Spleen (tissue), 11 donors: ENCODE results near the gene AGMO. TPM values are rescaled to one million over a fixed set of nuclear protein-coding genes. Genes with fewer than 3 reads are reported as not detected.

Experiments used
- DNase-seq: peaks from one replicate; pipeline ENCODE4 v3.0.0-alpha.2; 2020
- H3K27ac ChIP-seq, 8 donors: fragments of 200-600 bp; sonication (generic) in 7 of 8; 1 replicate in 4 of 8; 2 replicates in 4 of 8; pipeline versions ENCODE4 v1.5.0 to v1.8.0; 2016 to 2021; ENCODE audit warnings: inconsistent platforms in 4 of 8, mild to moderate bottlenecking in 4 of 8, moderate library complexity in 1 of 8
- H3K27me3 ChIP-seq, 7 donors: fragments of 200-600 bp; sonication (generic) in 6 of 7; replicated peaks in 1 of 7; 1 replicate in 4 of 7; 2 replicates in 3 of 7; pipeline versions ENCODE4 v1.5.0 to v1.8.0; 2016 to 2021; ENCODE audit warnings: inconsistent platforms in 3 of 7, mild to moderate bottlenecking in 1 of 7
- H3K36me3 ChIP-seq, 6 donors: fragments of 200-600 bp; sonication (generic) in 5 of 6; 1 replicate in 4 of 6; 2 replicates in 2 of 6; pipeline versions ENCODE4 v1.5.0 to v1.8.0; 2016 to 2021; ENCODE audit warnings: inconsistent platforms in 2 of 6
- H3K4me1 ChIP-seq, 6 donors: fragments of 200-600 bp; sonication (generic) in 5 of 6; 1 replicate in 3 of 6; 2 replicates in 3 of 6; pipeline versions ENCODE4 v1.5.0 to v1.8.0; 2016 to 2021; ENCODE audit warnings: inconsistent platforms in 3 of 6
- H3K4me3 ChIP-seq, 8 donors: fragments of 200-600 bp; sonication (generic) in 7 of 8; 1 replicate in 4 of 8; 2 replicates in 4 of 8; pipeline versions ENCODE4 v1.5.0 to v1.8.0; 2016 to 2021; ENCODE audit warnings: inconsistent platforms in 4 of 8, mild to moderate bottlenecking in 4 of 8, moderate library complexity in 2 of 8
- H3K9me3 ChIP-seq, 8 donors: fragments of 200-600 bp; sonication (generic) in 7 of 8; 1 replicate in 4 of 8; 2 replicates in 4 of 8; pipeline versions ENCODE4 v1.5.0 to v1.8.0; 2016 to 2021; ENCODE audit warnings: inconsistent platforms in 4 of 8
- POLR2A ChIP-seq, 3 donors: fragments of 450-650 bp; IDR thresholded peaks; one replicate each; pipeline ENCODE4 v1.5.1; 2017; ENCODE audit warnings: antibody characterized with exemption in 3 of 3, mild to moderate bottlenecking in 1 of 3
- POLR2AphosphoS5 ChIP-seq, 3 donors: sonication (generic); formaldehyde crosslinking; IDR thresholded peaks; one replicate each; pipeline ENCODE4 v1.5.1; 2017; ENCODE audit warnings: antibody characterized with exemption in 3 of 3
- WGBS, 5 donors: extraction: QIAGEN DNeasy Blood & Tissue Kit in 3 of 5; methylation state at CpG; one replicate each; pipeline versions ENCODE4 v1.1.5 to v1.1.7; 2013 to 2018; 5-methylcytosine and 5-hydroxymethylcytosine counted together
- intact Hi-C: fragments of 100-400 bp; cut with DNase I; formaldehyde crosslinking; loops from one replicate; pipeline ENCODE4 v1.15.0; 2023; ENCODE audit warnings: low total_unique reads
- polyA plus RNA-seq, 3 donors: library from polyadenylated mRNA; stranded (reverse); fragments of 200-250 nt; gene quantifications; one replicate each; pipeline ENCODE4 v1.2.1, GENCODE V29; 2013
- total RNA-seq, 7 donors: library from RNA; depleted of rRNA in 3 of 7; stranded (reverse); fragments of >200 nt in 3 of 7; fragmentation: NEBNext Ultra II Directional in 4 of 7; extraction: Animal tissue kit (Norgen Biotek cat#: 25700) in 4 of 7; gene quantifications; one replicate each; pipeline versions ENCODE4 v1.1.0 to v1.2.1, GENCODE V29; 2016 to 2021
- TF ChIP-seq, protein P1 (sequence below), 11 experiments: fragments of 200-600 bp in 7 of 11; fragments of 450-650 bp in 4 of 11; sonication (generic) in 4 of 11; IDR thresholded peaks in 8 of 11; conservative IDR thresholded peaks in 3 of 11; 1 replicate in 7 of 11; 2 replicates in 4 of 11; pipeline versions ENCODE4 v1.4.0 to v1.8.0; 2016 to 2021; ENCODE audit warnings: antibody characterized with exemption in 11 of 11, inconsistent platforms in 4 of 11, mild to moderate bottlenecking in 1 of 11
- donor health status: healthy with polysubstance abuse.
- donor health status: DM: no; HTN: no; CAD: no; lungs with moderate emphysema.
- donor health status: DM: no; HTN: no; CAD: no.
- donor health status: Bipolar disorder and iron deficiency.
- donor health status: healthy.
- donor health status: DM: no; HTN: no; CAD: no.
- donor health status: DM: yes; HTN: yes; CAD: no.

AGMO gene
- total and polyA plus RNA-seq, 10 donors: 0.02 to 0.03 (median 0.03) TPM; not detected in 7

DNA sequence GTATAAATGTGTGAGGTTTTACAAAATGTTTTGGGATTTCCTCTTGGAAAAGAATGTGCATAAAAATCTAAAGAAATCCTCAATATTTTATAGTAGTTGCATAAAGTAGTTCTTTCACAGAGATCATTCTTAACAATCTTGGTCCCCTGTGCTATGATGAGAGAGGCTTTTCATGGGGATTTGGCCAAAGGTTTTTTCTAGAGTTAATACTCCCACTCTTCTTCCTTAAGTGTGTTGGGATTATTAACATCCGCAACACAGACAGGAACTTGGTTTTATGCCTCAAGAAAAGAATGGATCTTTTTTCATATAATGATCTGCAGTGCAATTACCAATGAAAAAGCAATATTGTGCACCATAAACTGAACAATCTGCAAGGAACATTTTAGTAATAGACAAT is 71.5 kb downstream of the AGMO start:
- no peaks in the 10 kb centered on the region for H3K4me1 ChIP-seq
- TF ChIP-seq, protein P1, sequence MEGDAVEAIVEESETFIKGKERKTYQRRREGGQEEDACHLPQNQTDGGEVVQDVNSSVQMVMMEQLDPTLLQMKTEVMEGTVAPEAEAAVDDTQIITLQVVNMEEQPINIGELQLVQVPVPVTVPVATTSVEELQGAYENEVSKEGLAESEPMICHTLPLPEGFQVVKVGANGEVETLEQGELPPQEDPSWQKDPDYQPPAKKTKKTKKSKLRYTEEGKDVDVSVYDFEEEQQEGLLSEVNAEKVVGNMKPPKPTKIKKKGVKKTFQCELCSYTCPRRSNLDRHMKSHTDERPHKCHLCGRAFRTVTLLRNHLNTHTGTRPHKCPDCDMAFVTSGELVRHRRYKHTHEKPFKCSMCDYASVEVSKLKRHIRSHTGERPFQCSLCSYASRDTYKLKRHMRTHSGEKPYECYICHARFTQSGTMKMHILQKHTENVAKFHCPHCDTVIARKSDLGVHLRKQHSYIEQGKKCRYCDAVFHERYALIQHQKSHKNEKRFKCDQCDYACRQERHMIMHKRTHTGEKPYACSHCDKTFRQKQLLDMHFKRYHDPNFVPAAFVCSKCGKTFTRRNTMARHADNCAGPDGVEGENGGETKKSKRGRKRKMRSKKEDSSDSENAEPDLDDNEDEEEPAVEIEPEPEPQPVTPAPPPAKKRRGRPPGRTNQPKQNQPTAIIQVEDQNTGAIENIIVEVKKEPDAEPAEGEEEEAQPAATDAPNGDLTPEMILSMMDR (IDR thresholded peaks at IDR 0.05 in 8 of 11, conservative IDR thresholded peaks at IDR 0.05 in 3 of 11): no peak
- no peak for TF ChIP-seq POLR2AphosphoS5 (IDR thresholded peaks at IDR 0.05)
- no peak for TF ChIP-seq POLR2A (IDR thresholded peaks at IDR 0.05)
- H3K27ac ChIP-seq: no peak overlapping the region
- intact Hi-C loops: no loop called here
- H3K4me3 ChIP-seq: no peak overlapping the region
- no peak for DNase-seq
- H3K27me3 ChIP-seq: no peaks in the 10 kb centered on the region
- H3K36me3 ChIP-seq: no peaks in the 10 kb centered on the region
- peaks cover 0 to 12% (median 0%) of the 10 kb centered on the region in 8 donors for H3K9me3 ChIP-seq
- 62 to 86% (median 83%) methylated on average over 1 of the region's 1 CpG for WGBS, 5 donors

DNA sequence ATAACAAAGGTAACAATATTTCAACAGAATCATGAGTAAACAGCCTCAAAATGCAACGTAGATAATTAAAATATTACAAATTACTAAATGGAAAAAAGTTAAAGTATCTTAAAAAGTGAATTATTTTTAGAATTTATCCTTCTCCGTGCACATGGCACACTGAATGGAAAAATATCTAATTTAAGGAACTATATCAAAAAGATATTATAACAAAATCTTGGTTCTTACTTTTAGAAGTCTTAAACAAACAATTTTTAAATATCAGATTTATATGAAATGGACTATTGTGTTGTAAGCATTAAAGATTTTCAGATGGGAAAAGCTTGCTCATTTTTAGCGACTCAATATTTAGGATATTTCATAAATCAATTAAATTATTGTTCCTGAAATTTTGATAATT is 72.0 kb downstream of the AGMO start:
- TF ChIP-seq, protein P1 (IDR thresholded peaks at IDR 0.05 in 8 of 11, conservative IDR thresholded peaks at IDR 0.05 in 3 of 11): no peak
- TF ChIP-seq POLR2A (IDR thresholded peaks at IDR 0.05) (no peak), POLR2AphosphoS5 (IDR thresholded peaks at IDR 0.05) (no peak)
- Histone ChIP-seq H3K9me3 (peaks cover 0 to 12% (median 0%) of the 10 kb centered on the region in 8 donors), H3K4me1 (no peaks in the 10 kb centered on the region), H3K27me3 (no peaks in the 10 kb centered on the region), H3K4me3 (no peak overlapping the region), H3K27ac (no peak overlapping the region), H3K36me3 (no peaks in the 10 kb centered on the region)
- DNase-seq: no peak
- 77 to 87% (median 80%) methylated on average over 3 of the region's 3 CpGs for WGBS, 5 donors
- intact Hi-C loops: no loop called here

DNA sequence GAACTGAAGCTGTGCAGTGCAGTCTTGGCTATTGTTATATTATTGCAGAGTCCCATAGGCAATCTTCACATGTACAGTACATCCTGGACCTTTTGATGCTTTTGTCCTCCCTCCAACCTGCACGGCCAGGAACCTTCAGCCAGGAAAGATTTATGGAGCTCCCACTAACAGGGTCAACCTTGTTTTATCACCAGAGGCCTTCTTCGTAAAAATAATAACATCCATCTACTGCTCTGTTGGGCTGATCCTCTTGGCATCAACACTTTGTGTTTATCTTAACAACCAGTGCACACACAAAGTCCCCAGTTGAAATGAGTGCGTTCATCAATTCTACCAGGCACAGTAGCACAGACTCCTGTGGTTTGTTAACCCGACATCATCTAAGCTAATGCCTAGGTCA is 72.4 kb downstream of the AGMO start:
- no peak for DNase-seq
- H3K27me3 ChIP-seq: no peaks in the 10 kb centered on the region
- H3K4me3 ChIP-seq: no peak overlapping the region
- no peaks in the 10 kb centered on the region for H3K4me1 ChIP-seq
- no peaks in the 10 kb centered on the region for H3K36me3 ChIP-seq
- no peak for TF ChIP-seq POLR2A (IDR thresholded peaks at IDR 0.05)
- no peak for TF ChIP-seq POLR2AphosphoS5 (IDR thresholded peaks at IDR 0.05)
- TF ChIP-seq, protein P1 (IDR thresholded peaks at IDR 0.05 in 8 of 11, conservative IDR thresholded peaks at IDR 0.05 in 3 of 11): no peak
- intact Hi-C loops: no loop called here
- H3K9me3 ChIP-seq: peaks cover 0 to 9% (median 0%) of the 10 kb centered on the region in 8 donors
- H3K27ac ChIP-seq: no peak overlapping the region
- WGBS, 5 donors: 64 to 80% (median 75%) methylated on average over 4 of the region's 4 CpGs

DNA sequence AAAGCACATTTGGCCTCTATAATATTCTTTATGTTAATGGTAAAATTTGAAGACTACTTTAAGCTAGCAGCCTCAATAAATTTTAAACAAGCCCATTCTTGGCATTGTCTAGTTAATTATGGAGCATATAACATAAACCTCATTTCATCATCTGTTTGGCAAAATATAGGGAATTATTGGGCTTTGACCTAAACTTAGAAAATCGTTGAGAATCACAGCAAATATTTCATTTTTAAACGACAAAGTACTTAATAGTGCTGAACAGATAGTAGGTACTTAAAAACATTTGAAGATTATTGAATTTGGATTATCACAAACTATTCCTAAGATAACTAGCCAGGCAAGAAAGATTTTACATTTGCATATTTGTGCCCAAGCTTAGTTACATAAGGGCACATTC is 73.4 kb downstream of the AGMO start:
- DNase-seq: no peak
- H3K27ac ChIP-seq: no peak overlapping the region
- H3K36me3 ChIP-seq: no peaks in the 10 kb centered on the region
- H3K4me3 ChIP-seq: no peak overlapping the region
- no peaks in the 10 kb centered on the region for H3K27me3 ChIP-seq
- 68 to 89% (median 80%) methylated on average over 2 of the region's 2 CpGs for WGBS, 5 donors
- peaks cover 0 to 3% (median 0%) of the 10 kb centered on the region in 8 donors for H3K9me3 ChIP-seq
- TF ChIP-seq POLR2AphosphoS5 (IDR thresholded peaks at IDR 0.05) (no peak), POLR2A (IDR thresholded peaks at IDR 0.05) (no peak)
- TF ChIP-seq, protein P1 (IDR thresholded peaks at IDR 0.05 in 8 of 11, conservative IDR thresholded peaks at IDR 0.05 in 3 of 11): no peak
- H3K4me1 ChIP-seq: no peaks in the 10 kb centered on the region
- intact Hi-C loops: no loop called here
